Activated gamma-delta T cell (primary cell): Measurements from ENCODE around the gene ME3.
"Not testable (repeated sequence)": the region's sequence is repeated elsewhere in the genome, so short reads cannot be mapped to it uniquely, and the experiment has no call there.

Source experiments
- DNase-seq: peaks from one replicate; lab custom pipeline; 2025; lab: John Stamatoyannopoulos, UW

Gene ME3

GRCh38 chr11:86558841-86559240 lies 113.6 kb downstream of the ME3 start:
- DNase-seq = no peak

GRCh38 chr11:86558207-86558606 lies 114.2 kb downstream of the ME3 start:
- DNase-seq = no peak

- DNase-seq = no peak
Measured at GRCh38 chr11:86555866-86556265, 116.5 kb downstream of the ME3 start.

- no peak for DNase-seq
Measured at GRCh38 chr11:86555401-86555800, 117.0 kb downstream of the ME3 start.

GRCh38 chr11:86553265-86553664 lies 119.2 kb downstream of the ME3 start:
- no peak for DNase-seq

- DNase-seq = no peak
Measured at GRCh38 chr11:86551288-86552092, 120.9 kb downstream of the ME3 start.

- no peak for DNase-seq
Measured at GRCh38 chr11:86550757-86551156, 121.7 kb downstream of the ME3 start.

GRCh38 chr11:86548271-86548917 lies 124.0 kb downstream of the ME3 start:
- no peak for DNase-seq

- no peak for DNase-seq
Measured at GRCh38 chr11:86547727-86548126, 124.7 kb downstream of the ME3 start.

- DNase-seq = not testable (repeated sequence)
Measured at GRCh38 chr11:86541299-86541698, 131.1 kb downstream of the ME3 start.

- no peak for DNase-seq
Measured at GRCh38 chr11:86538223-86538548, 134.2 kb downstream of the ME3 start.

GRCh38 chr11:86537541-86538222 lies 134.7 kb downstream of the ME3 start:
- DNase-seq = no peak

- DNase-seq = no peak
Measured at GRCh38 chr11:86535773-86536172, 136.6 kb downstream of the ME3 start.

- no peak for DNase-seq
Measured at GRCh38 chr11:86524620-86525352, 147.6 kb downstream of the ME3 start.

GRCh38 chr11:86523738-86524619 lies 148.4 kb downstream of the ME3 start:
- no peak for DNase-seq

GRCh38 chr11:86522512-86522911 lies 149.9 kb downstream of the ME3 start:
- not testable (repeated sequence) for DNase-seq

- no peak for DNase-seq
Measured at GRCh38 chr11:86519064-86519911, 153.1 kb downstream of the ME3 start.

GRCh38 chr11:86518211-86518610 lies 154.2 kb downstream of the ME3 start:
- DNase-seq = no peak

- no peak for DNase-seq
Measured at GRCh38 chr11:86517557-86517956, 154.9 kb downstream of the ME3 start.
